ENCODE data around the gene ZNF273.
"Not testable (repeated sequence)": the region's sequence is repeated elsewhere in the genome, so short reads cannot be mapped to it uniquely, and the experiment has no call there.

ZNF273 gene

DNA sequence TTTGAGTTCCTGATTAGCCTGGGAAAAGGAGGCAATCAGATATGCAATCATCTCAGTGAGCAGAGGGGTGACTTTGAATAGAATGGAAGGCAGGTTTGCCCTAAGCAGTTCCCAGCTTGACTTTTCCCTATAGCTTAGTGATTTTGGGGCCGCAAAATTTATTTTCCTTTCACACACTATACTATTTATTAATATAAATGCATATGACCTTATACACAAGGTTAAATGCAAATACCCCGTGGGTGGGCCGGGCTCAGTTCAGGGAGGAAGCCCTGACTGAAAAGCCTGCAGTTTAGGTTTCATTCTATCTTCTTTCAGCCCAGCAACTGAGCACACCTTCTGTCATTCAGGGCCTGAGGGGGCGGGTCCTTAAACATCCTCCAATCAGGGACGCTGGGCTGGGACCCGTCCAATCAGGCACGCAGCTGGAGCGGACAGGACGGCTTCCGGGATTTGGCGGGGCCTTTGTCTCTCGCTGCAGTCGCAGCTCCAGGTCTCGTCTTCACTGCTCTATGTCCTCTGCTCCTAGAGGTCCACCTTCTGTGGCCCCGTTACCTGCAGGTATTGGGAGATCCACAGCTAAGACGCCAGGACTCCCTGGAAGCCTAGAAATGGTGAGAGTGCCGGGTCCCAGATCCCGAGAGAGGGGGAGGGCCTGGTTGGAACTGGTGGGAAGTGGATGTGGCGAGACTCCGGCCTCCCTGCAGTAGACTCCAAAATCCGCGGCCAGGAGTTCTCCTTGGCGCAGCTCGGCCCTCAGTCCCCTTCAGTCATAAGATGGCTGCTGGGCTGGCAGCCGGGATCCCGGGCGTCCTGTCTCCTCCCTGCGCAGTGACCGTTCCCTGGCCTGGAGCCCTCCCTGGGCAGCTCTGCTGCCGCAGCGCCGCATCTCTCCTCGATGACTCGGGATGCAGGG lies at the start of gene ZNF273:
ZNF273 (plus strand) TSS at position 468 of the 916 bp plus-strand sequence; CDS start at position 513, 45 bp downstream.
- Mint-ChIP-seq H3K4me1 (peaks cover 29% of the 10 kb centered on the region), H3K36me3 (no peaks in the 10 kb centered on the region), H3K27me3 (no peaks in the 10 kb centered on the region), H3K9me3 (no peaks in the 10 kb centered on the region), H3K4me3 (peak within 1 kb of the TSS; percentile 96), H3K27ac (peak within 1 kb of the TSS; percentile 93)
- DNase-seq (ENCODE audit: low spot score in 2 of 2) (peak; percentile 83 to 87), ATAC-seq (ENCODE audit: low read depth) (peak; percentile 99)

GRCh38 chr7:64853679-64854078 lies 49.4 kb upstream of the ZNF273 start:
- no peak overlapping the region for H3K27ac Mint-ChIP-seq
- ATAC-seq (ENCODE audit: low read depth), result no peak

DNA sequence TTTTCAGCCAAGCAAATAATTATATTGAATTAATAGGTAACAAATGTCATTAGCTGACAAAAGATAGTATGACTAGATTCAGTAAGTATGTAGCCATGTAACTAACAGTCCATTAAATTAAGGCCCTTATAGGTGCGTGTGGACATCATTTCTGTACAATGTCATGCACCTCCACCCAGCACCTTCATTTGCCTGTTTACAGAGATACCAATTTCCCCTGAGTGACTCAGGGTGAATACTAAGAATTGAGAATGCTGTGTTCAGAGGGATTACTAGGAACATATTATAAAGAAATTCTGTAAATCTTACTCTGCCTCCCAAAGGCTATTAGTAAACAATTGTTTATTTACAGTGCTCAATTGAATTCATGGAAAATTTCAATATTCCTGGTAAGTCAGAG lies 48.1 kb upstream of the ZNF273 start:
- H3K27ac Mint-ChIP-seq, result no peak overlapping the region

More at GRCh38 chr7:64853679-64854078, 49.4 kb upstream of the ZNF273 start:
- DNase-seq (ENCODE audit: low spot score in 2 of 2), result no peak
- Mint-ChIP-seq H3K27me3 (no peaks in the 10 kb centered on the region), H3K4me3 (no peak overlapping the region), H3K9me3 (no peaks in the 10 kb centered on the region), H3K4me1 (no peaks in the 10 kb centered on the region), H3K36me3 (peaks cover 4% of the 10 kb centered on the region)

DNA sequence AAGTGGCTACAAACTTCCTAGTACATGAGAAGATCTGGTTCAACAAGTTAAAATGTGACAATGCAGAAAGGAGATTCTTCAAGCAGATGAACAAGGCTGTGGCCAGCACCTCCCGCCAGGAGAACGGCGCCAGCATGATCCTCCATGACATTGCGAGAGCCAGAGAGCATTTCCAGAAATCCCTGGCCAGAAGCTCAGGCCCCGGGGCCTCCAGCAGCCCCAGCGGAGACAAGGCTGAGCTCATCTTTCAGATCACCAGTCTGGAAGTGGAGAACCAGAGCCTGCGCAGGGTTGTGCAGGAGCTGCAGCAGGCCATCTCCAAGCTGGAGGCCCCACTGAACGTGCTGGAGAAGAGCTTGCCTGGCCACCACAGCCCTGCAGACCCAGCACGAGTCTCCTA lies 40.1 kb upstream of the ZNF273 start:
- Mint-ChIP-seq H3K27me3 (no peaks in the 10 kb centered on the region), H3K4me3 (no peak overlapping the region), H3K9me3 (peaks cover 3% of the 10 kb centered on the region), H3K36me3 (peaks cover 1% of the 10 kb centered on the region), H3K27ac (no peak overlapping the region), H3K4me1 (no peaks in the 10 kb centered on the region)
- DNase-seq (ENCODE audit: low spot score in 2 of 2) (no peak), ATAC-seq (ENCODE audit: low read depth) (no peak)

More for the DNA sequence above, 48.1 kb upstream of the ZNF273 start:
- H3K4me3 Mint-ChIP-seq, result no peak overlapping the region
- ATAC-seq (ENCODE audit: low read depth) (no peak), DNase-seq (ENCODE audit: low spot score in 2 of 2) (no peak)
- H3K36me3 Mint-ChIP-seq, result peaks cover 4% of the 10 kb centered on the region
- H3K4me1 Mint-ChIP-seq, result no peaks in the 10 kb centered on the region
- no peaks in the 10 kb centered on the region for H3K27me3 Mint-ChIP-seq
- H3K9me3 Mint-ChIP-seq, result no peaks in the 10 kb centered on the region

DNA sequence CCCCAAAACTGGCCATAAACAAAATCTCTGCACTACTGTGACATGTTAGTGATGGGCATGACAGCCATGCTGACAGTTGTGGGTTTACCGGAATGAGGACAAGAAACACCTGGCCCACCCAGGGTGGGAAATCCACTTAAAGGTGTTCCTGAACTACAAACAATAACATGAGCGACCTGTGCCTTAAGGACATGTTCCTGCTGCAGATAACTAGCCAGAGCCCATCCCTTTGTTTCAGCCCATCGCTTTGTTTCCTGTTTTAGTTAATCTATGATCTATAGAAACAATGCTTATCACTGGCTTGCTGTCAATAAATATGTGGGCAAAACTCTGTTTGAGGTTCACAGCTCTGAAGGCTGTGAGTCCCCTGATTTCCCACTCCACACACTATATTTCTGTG lies 39.5 kb upstream of the ZNF273 start:
- not testable (repeated sequence) for H3K4me1 Mint-ChIP-seq; ATAC-seq (ENCODE audit: low read depth); DNase-seq (ENCODE audit: low spot score in 2 of 2); H3K4me3 Mint-ChIP-seq; H3K9me3 Mint-ChIP-seq; H3K36me3 Mint-ChIP-seq; H3K27ac Mint-ChIP-seq; H3K27me3 Mint-ChIP-seq

DNA sequence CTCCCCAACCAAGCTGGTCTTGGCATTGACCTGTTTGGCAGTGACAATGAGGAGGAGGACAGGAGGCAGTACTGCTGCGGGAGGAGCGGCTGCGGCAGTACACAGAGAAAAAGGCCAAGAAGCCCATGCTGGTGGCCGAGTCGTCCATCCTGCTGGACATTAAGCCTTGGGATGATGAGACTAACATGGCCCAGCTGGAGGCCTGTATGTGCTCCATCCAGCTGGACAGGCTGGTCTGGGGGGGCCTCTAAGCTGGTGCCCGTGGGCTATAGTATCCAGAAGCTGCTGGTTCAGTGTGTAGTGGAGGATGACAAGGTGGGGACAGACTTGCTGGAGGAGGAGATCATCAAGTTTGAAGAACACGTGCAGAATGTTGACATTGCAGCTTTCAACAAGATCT lies 39.1 kb upstream of the ZNF273 start:
- no peak overlapping the region for H3K4me3 Mint-ChIP-seq
- H3K4me1 Mint-ChIP-seq, result no peaks in the 10 kb centered on the region
- DNase-seq (ENCODE audit: low spot score in 2 of 2) (no peak), ATAC-seq (ENCODE audit: low read depth) (no peak)
- peaks cover 3% of the 10 kb centered on the region for H3K9me3 Mint-ChIP-seq
- peaks cover 1% of the 10 kb centered on the region for H3K36me3 Mint-ChIP-seq
- H3K27me3 Mint-ChIP-seq, result no peaks in the 10 kb centered on the region
- H3K27ac Mint-ChIP-seq, result no peak overlapping the region

GRCh38 chr7:64867863-64868440 lies 35.1 kb upstream of the ZNF273 start:
- Mint-ChIP-seq H3K27ac (no peak overlapping the region), H3K4me3 (no peak overlapping the region), H3K9me3 (peaks cover 1% of the 10 kb centered on the region), H3K4me1 (no peaks in the 10 kb centered on the region), H3K27me3 (no peaks in the 10 kb centered on the region), H3K36me3 (no peaks in the 10 kb centered on the region)
- no peak for DNase-seq (ENCODE audit: low spot score in 2 of 2)
- ATAC-seq (ENCODE audit: low read depth), result no peak

- no peak for ATAC-seq (ENCODE audit: low read depth)
- Mint-ChIP-seq H3K36me3 (no peaks in the 10 kb centered on the region), H3K27ac (no peak overlapping the region), H3K9me3 (peaks cover 1% of the 10 kb centered on the region), H3K4me3 (no peak overlapping the region), H3K4me1 (no peaks in the 10 kb centered on the region), H3K27me3 (no peaks in the 10 kb centered on the region)
- DNase-seq (ENCODE audit: low spot score in 2 of 2), result no peak
These were observed 34.6 kb upstream of the ZNF273 start for GRCh38 chr7:64868499-64868898.

DNA sequence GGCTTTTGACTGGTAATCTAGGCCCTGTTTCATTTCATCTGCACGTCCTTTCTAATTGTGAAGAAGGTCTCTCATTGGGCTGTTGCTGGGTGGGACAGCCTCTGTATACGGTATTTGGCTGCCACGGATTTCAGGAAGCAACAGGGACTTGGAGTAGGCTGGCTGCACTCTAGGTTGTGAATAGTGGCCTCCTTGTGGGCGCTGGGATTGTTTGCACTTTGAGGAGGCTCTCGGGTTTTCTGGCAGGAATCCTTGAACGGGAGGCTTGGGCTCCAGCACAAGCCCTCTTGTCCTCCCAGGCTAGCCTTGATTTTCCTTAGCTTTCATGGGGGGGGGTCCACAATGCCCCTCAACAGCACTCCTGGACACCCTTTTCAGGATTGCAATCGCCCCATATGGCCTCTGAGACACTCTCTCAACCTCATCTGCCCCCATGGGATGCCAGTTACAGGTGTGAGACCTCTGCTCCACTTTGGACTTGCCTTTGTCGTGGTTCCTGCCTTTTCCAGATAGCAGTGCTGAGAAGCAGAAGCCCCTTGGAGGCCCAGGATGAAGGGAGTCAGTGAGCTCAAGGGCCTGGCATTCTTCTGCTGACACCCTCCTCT lies 33.9 kb upstream of the ZNF273 start:
- Mint-ChIP-seq H3K27me3 (no peaks in the 10 kb centered on the region), H3K27ac (no peak overlapping the region), H3K4me3 (no peak overlapping the region), H3K36me3 (no peaks in the 10 kb centered on the region), H3K4me1 (no peaks in the 10 kb centered on the region), H3K9me3 (no peaks in the 10 kb centered on the region)
- no peak for DNase-seq (ENCODE audit: low spot score in 2 of 2)
- no peak for ATAC-seq (ENCODE audit: low read depth)

DNA sequence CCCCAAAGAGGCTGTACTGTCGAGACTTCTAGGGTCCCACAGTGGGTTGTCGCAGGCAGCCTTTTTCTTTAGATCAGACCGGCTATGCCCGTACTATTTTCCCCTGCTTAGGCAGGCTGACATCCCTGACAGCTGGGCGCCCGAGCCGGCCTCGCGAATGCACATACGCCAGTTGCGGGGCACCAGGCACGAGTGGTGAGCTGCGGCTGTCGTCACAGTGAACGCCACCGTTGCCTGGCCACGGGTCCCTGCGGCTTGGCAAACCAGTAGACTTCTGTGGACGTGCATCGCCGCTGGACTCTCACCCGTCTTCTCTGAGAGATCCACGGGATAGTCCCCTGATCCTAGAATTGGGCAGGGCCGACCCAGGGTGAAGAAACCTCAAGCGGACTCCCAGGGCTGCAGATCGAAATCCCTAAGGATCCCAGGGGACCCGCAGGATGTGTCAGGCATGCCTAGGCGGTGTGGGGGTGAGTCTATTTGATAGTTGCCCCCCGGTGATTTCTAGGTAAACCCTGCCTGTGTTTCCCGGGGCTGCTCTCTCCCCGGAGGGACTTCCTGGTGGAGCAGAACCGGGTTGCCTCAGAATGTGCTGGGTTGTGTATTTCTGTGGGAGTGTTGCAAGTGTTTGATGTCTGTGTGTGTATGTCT lies 33.0 kb upstream of the ZNF273 start:
- Mint-ChIP-seq H3K4me3 (no peak overlapping the region), H3K36me3 (no peaks in the 10 kb centered on the region), H3K27me3 (no peaks in the 10 kb centered on the region), H3K4me1 (no peaks in the 10 kb centered on the region), H3K27ac (no peak overlapping the region), H3K9me3 (no peaks in the 10 kb centered on the region)
- ATAC-seq (ENCODE audit: low read depth) (no peak), DNase-seq (ENCODE audit: low spot score in 2 of 2) (no peak)

DNA sequence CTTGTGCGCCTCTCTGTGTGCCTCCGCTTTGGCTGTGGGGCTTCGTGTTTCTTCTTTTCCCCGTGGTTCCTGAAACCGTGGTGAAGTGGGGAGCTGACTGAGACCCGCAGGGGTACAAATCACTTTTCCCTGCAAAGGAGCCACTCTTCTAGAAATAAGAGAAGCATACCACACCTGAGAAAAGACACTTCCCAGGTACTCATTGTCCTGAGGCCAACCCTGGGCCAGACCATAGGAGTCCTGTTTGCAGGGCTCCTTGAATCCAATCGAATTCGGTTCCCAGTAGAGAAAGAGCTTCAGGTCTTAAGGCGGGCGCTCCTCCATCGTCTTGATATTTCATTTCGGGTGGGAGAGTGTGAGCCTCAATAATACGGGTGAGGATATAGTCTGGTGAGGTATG lies 32.4 kb upstream of the ZNF273 start:
- Mint-ChIP-seq H3K27ac (no peak overlapping the region), H3K9me3 (no peaks in the 10 kb centered on the region)

GRCh38 chr7:64871761-64872160 lies 31.3 kb upstream of the ZNF273 start:
- no peak for DNase-seq (ENCODE audit: low spot score in 2 of 2)
- Mint-ChIP-seq H3K4me1 (no peaks in the 10 kb centered on the region), H3K4me3 (no peak overlapping the region), H3K36me3 (no peaks in the 10 kb centered on the region), H3K27me3 (peaks cover 2% of the 10 kb centered on the region), H3K27ac (no peak overlapping the region), H3K9me3 (no peaks in the 10 kb centered on the region)
- no peak for ATAC-seq (ENCODE audit: low read depth)

More for the DNA sequence above, 32.4 kb upstream of the ZNF273 start:
- H3K36me3 Mint-ChIP-seq, result no peaks in the 10 kb centered on the region
- no peaks in the 10 kb centered on the region for H3K4me1 Mint-ChIP-seq
- H3K27me3 Mint-ChIP-seq, result peaks cover 2% of the 10 kb centered on the region
- DNase-seq (ENCODE audit: low spot score in 2 of 2) (no peak), ATAC-seq (ENCODE audit: low read depth) (no peak)
- no peak overlapping the region for H3K4me3 Mint-ChIP-seq

GRCh38 chr7:64872351-64873154 lies 30.5 kb upstream of the ZNF273 start:
- Mint-ChIP-seq H3K4me3 (no peak overlapping the region), H3K9me3 (no peaks in the 10 kb centered on the region), H3K27me3 (peaks cover 2% of the 10 kb centered on the region), H3K4me1 (peaks cover 5% of the 10 kb centered on the region), H3K36me3 (no peaks in the 10 kb centered on the region), H3K27ac (no peak overlapping the region)
- DNase-seq (ENCODE audit: low spot score in 2 of 2), result peak in 1 of 2 donors; percentile 8
- no peak for ATAC-seq (ENCODE audit: low read depth)
